ENCODE measurements around the gene PCNX2. TPM values are rescaled to one million over a fixed set of nuclear protein-coding genes. Genes with fewer than 3 reads are reported as not detected.

PCNX2 gene
- total RNA-seq, 4 donors from 2014 or later = 5.0 to 12.5 (median 9.6) TPM

GRCh38 chr1:233209481-233209880 lies 86.0 kb downstream of the PCNX2 start:
- TF ChIP-seq, protein P1, sequence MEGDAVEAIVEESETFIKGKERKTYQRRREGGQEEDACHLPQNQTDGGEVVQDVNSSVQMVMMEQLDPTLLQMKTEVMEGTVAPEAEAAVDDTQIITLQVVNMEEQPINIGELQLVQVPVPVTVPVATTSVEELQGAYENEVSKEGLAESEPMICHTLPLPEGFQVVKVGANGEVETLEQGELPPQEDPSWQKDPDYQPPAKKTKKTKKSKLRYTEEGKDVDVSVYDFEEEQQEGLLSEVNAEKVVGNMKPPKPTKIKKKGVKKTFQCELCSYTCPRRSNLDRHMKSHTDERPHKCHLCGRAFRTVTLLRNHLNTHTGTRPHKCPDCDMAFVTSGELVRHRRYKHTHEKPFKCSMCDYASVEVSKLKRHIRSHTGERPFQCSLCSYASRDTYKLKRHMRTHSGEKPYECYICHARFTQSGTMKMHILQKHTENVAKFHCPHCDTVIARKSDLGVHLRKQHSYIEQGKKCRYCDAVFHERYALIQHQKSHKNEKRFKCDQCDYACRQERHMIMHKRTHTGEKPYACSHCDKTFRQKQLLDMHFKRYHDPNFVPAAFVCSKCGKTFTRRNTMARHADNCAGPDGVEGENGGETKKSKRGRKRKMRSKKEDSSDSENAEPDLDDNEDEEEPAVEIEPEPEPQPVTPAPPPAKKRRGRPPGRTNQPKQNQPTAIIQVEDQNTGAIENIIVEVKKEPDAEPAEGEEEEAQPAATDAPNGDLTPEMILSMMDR (IDR thresholded peaks at IDR 0.05) = no peak
- TF ChIP-seq POLR2A (IDR thresholded peaks at IDR 0.05) = no peak
- intact Hi-C loops (cut with DNase I; ENCODE audit: low total_unique reads) = no loop called here
- no peak overlapping the region for H3K4me3 ChIP-seq (ENCODE audit: low read depth, poor library complexity, severe bottlenecking)
- DNase-seq (ENCODE audit: low spot score in 2 of 2) = no peak
- 76 to 79% methylated on average over 2 of the region's 2 CpGs for WGBS, 2 donors

DNA sequence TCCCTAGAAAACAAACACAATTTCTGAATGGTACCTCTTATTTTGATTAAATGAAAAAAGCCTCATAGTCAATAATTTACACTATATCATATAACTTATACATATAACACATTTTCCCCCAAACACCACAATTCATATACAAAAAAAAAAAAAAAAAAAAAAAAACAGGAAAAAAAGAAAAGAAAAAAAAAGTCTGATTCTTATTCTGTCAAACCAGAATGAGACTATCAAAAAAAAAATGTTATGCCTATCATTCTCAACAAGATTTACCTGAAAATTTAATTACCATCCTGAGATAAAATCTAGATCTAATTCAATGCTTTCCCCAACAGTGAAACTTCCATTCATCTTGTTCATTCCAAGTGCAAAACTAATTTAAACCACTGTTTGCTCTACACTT lies 86.8 kb downstream of the PCNX2 start:
- TF ChIP-seq, protein P1 (IDR thresholded peaks at IDR 0.05) = no peak
- no peak for TF ChIP-seq POLR2A (IDR thresholded peaks at IDR 0.05)
- H3K4me3 ChIP-seq (ENCODE audit: low read depth, poor library complexity, severe bottlenecking) = no peak overlapping the region
- intact Hi-C loops (cut with DNase I; ENCODE audit: low total_unique reads) = no loop called here
- no peak for DNase-seq (ENCODE audit: low spot score in 2 of 2)

DNA sequence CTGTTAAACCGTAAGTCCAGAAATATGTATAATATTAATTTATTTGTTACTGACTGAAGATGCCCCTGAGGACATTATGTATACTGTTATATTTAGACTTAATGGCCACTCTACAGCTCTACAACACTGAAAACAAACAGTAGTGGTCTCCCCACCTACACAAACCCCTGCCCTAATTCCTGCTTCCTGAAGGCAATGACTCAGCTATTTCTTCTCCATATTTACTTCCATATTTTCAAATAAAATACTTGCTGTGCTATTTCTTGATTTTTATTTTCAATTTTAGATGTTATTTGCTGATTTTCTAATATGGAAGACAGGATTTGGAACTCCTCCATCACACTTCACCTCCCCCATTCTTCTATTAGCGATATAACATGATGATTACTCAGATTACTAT lies 97.6 kb downstream of the PCNX2 start:
- no peak for DNase-seq (ENCODE audit: low spot score in 2 of 2)
- no peak overlapping the region for H3K4me3 ChIP-seq (ENCODE audit: low read depth, poor library complexity, severe bottlenecking)
- intact Hi-C loops (cut with DNase I; ENCODE audit: low total_unique reads) = no loop called here
- 93 to 96% methylated on average over 2 of the region's 2 CpGs for WGBS, 2 donors
- TF ChIP-seq, protein P1 (IDR thresholded peaks at IDR 0.05) = no peak
- no peak for TF ChIP-seq POLR2A (IDR thresholded peaks at IDR 0.05)

- H3K4me3 ChIP-seq (ENCODE audit: low read depth, poor library complexity, severe bottlenecking) = no peak overlapping the region
- intact Hi-C loops (cut with DNase I; ENCODE audit: low total_unique reads) = no loop called here
- 88 to 97% methylated on average over 3 of the region's 3 CpGs for WGBS, 2 donors
- TF ChIP-seq, protein P1 (IDR thresholded peaks at IDR 0.05) = no peak
- TF ChIP-seq POLR2A (IDR thresholded peaks at IDR 0.05) = no peak
- DNase-seq (ENCODE audit: low spot score in 2 of 2) = no peak
These were observed 101.8 kb downstream of the PCNX2 start for GRCh38 chr1:233193741-233194140.

- intact Hi-C loops (cut with DNase I; ENCODE audit: low total_unique reads) = no loop called here
- no peak for DNase-seq (ENCODE audit: low spot score in 2 of 2)
- H3K4me3 ChIP-seq (ENCODE audit: low read depth, poor library complexity, severe bottlenecking) = no peak overlapping the region
- 81 to 87% methylated on average over 5 of the region's 5 CpGs for WGBS, 2 donors
- TF ChIP-seq, protein P1 (IDR thresholded peaks at IDR 0.05) = no peak
- no peak for TF ChIP-seq POLR2A (IDR thresholded peaks at IDR 0.05)
These were observed 104.5 kb downstream of the PCNX2 start for GRCh38 chr1:233190987-233191386.

GRCh38 chr1:233189526-233189925 lies 106.0 kb downstream of the PCNX2 start:
- intact Hi-C loops (cut with DNase I; ENCODE audit: low total_unique reads) = no loop called here
- no peak for TF ChIP-seq POLR2A (IDR thresholded peaks at IDR 0.05)
- TF ChIP-seq, protein P1 (IDR thresholded peaks at IDR 0.05) = no peak
- no peak for DNase-seq (ENCODE audit: low spot score in 2 of 2)
- 80 to 88% methylated on average over 3 of the region's 3 CpGs for WGBS, 2 donors
- H3K4me3 ChIP-seq (ENCODE audit: low read depth, poor library complexity, severe bottlenecking) = no peak overlapping the region

Measured in lower leg skin (tissue), 4 donors.